22Rv1 (cell line): ENCODE results near the gene TMEM123.

Experiments
- H3K27ac ChIP-seq: fragments of 450-650 bp; 2 replicates; pipeline ENCODE4 v1.5.1; 2017
- ZFX ChIP-seq: fragments of 450-650 bp; IDR thresholded peaks from 2 replicates; pipeline ENCODE4 v1.6.1; 2017; ENCODE audit warnings: antibody characterized with exemption, borderline replicate concordance
- TF ChIP-seq, protein P1 (sequence below): fragments of 450-650 bp; IDR thresholded peaks from 2 replicates; pipeline ENCODE4 v1.5.1; 2017; ENCODE audit warnings: mild to moderate bottlenecking

Gene TMEM123

DNA sequence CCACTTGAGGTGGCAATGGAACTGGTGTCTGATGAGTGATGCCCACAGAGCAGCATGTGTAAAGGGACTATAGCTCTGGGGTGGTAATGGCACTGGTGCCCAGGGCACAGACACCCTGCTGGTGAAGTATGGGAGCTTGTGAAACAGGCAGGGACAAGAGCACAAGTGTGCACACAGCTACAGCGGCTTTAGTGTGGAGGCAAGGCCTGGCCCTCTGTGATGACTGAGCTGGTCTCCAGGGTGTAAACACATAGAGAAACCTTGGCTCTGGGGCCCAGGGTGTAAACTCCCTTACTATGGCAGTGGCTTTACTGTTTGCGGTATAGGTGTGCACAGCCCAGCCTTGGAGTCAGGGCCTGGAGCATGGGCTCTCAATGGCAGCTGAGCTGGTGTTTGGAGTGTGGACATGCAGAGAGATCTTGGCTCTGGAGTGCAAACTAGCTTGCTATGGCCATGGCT lies 59.3 kb downstream of the TMEM123 start:
- no peak overlapping the region for H3K27ac ChIP-seq
- TF ChIP-seq, protein P1, sequence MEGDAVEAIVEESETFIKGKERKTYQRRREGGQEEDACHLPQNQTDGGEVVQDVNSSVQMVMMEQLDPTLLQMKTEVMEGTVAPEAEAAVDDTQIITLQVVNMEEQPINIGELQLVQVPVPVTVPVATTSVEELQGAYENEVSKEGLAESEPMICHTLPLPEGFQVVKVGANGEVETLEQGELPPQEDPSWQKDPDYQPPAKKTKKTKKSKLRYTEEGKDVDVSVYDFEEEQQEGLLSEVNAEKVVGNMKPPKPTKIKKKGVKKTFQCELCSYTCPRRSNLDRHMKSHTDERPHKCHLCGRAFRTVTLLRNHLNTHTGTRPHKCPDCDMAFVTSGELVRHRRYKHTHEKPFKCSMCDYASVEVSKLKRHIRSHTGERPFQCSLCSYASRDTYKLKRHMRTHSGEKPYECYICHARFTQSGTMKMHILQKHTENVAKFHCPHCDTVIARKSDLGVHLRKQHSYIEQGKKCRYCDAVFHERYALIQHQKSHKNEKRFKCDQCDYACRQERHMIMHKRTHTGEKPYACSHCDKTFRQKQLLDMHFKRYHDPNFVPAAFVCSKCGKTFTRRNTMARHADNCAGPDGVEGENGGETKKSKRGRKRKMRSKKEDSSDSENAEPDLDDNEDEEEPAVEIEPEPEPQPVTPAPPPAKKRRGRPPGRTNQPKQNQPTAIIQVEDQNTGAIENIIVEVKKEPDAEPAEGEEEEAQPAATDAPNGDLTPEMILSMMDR: no peak
- no peak for TF ChIP-seq ZFX

DNA sequence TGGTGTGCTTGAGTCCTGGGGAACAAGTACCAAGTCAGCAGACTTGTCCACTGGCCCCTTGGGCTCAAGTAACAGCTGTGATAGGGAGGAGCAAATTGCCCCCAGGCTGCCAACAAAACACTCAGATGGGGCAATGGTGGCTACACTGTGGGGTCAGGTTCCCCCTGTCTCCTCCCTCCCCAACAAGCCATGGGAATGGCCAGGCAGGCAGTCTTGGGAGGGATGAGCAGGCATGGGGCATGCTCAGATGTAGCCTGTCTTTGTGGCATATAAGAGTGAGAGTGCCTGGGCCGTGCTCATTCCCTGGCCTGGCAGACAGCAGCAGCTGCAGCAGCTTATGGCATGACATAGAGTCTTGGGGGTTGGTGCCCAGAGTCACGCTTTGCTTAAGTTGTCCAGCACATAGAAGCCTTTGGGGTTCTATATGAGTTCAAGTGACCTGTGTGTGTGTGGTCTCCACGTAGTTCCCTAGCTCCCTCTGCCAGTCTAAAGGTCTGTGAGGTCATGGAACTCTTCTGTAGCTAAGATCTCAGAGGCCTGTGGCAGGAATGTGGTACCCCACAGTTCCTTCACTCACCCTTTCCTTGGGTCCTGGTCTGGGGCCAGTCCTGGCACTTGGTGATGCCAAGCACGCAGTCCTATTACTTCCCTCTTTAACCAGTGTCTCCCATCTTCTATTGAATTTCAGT lies 60.9 kb downstream of the TMEM123 start:
- no peak overlapping the region for H3K27ac ChIP-seq
- TF ChIP-seq, protein P1: no peak
- no peak for TF ChIP-seq ZFX

DNA sequence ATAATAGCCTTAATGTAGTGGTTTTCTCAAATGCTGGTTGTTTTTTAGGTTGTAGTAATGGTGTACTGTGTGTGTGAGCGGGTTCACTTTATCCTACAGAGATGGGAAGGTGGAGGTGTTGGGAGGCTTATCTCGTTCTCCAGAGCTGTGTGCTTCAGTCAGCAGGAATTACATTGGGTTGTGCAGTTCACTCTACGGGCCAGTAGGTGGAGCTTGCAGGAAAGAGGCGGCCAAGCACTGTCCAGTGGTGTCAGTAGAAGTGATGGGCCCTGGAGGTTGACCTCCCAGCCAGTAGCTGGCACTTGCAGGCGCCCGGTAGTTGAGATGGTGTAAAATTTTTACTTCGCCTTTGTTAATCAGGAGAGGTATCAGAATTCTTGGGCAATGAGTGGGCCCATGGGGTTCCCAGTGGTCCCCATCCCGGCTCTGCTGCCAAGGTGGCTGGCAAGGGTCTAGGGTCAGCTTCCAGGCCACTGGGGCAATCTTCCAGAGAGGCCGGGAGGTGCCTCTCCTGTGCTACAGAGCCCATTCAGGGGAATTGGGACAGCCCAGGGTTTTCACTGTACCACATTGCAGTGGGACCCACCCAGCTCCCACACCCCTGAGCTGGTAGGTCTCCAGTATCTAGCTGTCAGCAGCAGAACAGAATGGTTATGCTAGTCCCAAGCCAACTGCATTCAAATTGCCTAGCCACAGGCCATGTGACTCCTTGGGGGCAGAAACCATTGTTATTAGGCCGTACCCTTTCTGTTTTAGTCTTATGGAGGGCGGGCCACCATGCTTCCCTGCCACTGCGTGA lies 61.7 kb downstream of the TMEM123 start:
- TF ChIP-seq ZFX: no peak
- TF ChIP-seq, protein P1: peak; percentile 92
- no peak overlapping the region for H3K27ac ChIP-seq

DNA sequence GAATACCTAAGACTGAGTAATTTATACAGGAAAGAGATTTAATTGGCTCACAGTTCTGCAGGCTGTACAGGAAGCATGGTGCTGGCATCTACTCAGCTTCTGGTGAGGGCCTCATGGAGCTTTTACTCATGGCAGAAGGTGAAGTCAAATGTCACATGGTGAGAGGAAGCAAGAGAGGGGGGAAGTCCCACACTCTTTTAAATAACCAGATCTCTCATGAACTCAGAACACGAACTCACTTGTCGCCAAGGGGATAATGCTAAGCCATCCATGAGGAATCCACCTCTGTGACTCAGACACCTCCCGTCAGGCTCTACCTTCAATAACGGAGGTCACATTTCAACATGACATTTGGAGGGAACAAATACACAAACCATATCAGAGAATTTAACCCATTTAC lies 63.3 kb downstream of the TMEM123 start:
- H3K27ac ChIP-seq: no peak overlapping the region
- no peak for TF ChIP-seq ZFX
- TF ChIP-seq, protein P1: no peak

DNA sequence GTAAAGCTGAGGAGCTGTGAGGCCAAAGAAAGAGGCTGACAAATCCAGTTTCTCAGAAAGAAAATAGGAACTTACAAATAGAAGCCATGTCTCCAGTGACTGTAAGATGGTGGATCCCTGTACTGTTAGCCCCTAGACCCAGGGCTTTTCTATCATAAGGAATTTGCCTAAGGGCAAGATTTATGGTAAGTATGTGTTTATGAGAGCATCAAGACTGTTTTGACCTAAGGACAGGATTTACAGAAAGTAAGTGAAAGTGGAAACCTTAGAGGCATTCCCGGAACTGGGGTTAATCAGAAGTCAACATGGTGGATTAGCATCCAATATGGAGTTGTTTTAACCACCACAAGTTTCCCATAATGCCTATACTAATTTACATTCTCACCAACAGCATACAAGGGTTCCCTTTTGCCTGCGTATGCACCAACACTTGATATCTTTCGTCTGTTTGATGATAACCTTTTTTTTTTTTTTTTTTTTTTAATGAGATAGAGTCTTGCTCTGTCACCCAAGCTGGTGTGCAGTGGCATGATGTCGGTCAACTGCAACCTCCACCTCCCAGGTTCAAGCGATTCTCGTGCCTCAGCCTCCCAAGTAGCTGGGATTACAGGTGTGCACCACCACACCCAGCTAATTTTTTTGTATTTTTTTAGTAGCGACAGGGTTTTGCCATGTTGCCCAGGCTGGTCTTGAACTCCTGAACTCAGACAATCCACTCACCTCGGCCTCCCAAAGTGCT lies 65.4 kb downstream of the TMEM123 start:
- no peak overlapping the region for H3K27ac ChIP-seq
- TF ChIP-seq, protein P1: no peak
- TF ChIP-seq ZFX: no peak

DNA sequence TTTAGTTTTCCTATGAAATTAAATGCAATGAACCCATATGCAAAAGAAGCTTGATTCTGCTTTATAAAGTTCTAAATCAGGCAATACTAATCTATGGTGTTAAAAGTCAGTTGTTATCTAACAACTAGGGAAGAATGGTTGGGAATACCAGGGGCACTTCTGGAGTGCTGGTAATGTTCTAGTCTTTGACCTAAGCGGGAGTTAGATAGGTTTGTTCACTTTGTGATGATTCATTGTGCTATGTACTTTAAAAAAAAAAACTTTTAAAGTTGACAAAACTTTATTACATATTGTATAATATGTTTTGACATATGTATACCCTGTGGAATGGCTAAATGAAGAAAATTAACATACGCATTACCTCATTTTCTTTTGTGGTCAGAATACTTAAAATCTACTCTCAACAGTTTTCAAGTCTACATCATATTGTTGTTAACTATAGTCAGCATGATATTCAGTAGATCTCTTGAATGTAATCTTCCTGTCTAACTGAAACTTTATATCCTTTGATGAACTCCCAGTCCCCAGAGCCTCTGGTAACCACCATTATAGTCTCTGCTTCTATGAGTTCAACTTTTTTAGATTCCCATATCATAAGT lies 66.3 kb downstream of the TMEM123 start:
- no peak overlapping the region for H3K27ac ChIP-seq
- TF ChIP-seq, protein P1: no peak
- no peak for TF ChIP-seq ZFX
